Measurements from ENCODE around the gene FUT8.

- TF ChIP-seq, protein P1, sequence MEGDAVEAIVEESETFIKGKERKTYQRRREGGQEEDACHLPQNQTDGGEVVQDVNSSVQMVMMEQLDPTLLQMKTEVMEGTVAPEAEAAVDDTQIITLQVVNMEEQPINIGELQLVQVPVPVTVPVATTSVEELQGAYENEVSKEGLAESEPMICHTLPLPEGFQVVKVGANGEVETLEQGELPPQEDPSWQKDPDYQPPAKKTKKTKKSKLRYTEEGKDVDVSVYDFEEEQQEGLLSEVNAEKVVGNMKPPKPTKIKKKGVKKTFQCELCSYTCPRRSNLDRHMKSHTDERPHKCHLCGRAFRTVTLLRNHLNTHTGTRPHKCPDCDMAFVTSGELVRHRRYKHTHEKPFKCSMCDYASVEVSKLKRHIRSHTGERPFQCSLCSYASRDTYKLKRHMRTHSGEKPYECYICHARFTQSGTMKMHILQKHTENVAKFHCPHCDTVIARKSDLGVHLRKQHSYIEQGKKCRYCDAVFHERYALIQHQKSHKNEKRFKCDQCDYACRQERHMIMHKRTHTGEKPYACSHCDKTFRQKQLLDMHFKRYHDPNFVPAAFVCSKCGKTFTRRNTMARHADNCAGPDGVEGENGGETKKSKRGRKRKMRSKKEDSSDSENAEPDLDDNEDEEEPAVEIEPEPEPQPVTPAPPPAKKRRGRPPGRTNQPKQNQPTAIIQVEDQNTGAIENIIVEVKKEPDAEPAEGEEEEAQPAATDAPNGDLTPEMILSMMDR (IDR thresholded peaks at IDR 0.05) = no peak
- TF ChIP-seq POLR2A (IDR thresholded peaks at IDR 0.05) (no peak), EP300 (IDR thresholded peaks at IDR 0.05; ENCODE audit: low read depth) (no peak), POLR2AphosphoS5 (IDR thresholded peaks at IDR 0.05) (no peak)
These were observed 168.8 kb downstream of the FUT8 start for GRCh38 chr14:65581378-65581777.
